Inferior parietal cortex (tissue), 1 donor: ENCODE measurements around the gene LRRFIP2.
"Not testable (repeated sequence)": the region's sequence is repeated elsewhere in the genome, so short reads cannot be mapped to it uniquely, and the experiment has no call there.

Source experiments
- DNase-seq: peaks from one replicate; pipeline ENCODE4 v3.0.0-alpha.2; 2016; ENCODE audit errors: extremely low spot score

The LRRFIP2 gene

DNA sequence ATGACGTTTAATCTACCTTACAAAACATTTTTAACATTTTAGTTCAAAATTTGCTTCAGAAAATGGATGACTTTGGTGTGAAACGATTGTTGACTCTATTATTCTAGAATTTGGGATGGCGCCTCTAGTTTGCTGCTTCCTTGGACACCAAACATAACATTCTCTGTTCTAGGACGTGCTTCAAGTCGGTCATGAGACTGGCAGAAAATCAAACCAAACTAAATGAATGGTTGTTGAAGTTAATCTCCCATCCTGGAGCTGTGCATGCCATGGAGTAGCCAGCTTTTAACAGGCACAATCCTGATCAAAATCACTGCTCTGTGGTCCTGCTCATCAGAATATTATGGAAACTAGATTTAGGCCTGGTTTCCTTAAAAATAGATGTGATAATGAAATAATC lies 9.6 kb upstream of the LRRFIP2 start:
- DNase-seq, result peak; percentile 87

DNA sequence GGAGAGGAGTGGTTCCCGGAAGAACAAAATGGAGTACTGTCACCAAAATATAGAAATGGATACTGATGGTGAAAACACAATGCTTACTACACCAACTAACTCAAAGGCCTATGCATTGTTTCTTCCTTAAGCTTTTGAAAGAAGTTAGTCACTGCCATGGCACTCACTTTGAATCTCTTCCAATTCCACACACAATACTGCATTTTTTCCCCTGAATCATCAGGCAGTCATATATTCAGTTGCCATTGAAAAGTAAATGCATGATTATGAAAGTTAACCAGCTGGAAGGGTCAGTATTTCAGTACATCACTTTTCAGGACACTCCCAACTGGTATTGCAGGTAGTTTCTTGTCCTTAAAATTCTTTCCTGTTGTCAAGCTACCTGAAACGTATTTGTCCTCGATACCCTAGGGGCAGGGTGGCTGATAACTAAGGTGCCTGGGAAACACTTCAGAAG lies 9.0 kb upstream of the LRRFIP2 start:
- DNase-seq, result peak; percentile 63

DNA sequence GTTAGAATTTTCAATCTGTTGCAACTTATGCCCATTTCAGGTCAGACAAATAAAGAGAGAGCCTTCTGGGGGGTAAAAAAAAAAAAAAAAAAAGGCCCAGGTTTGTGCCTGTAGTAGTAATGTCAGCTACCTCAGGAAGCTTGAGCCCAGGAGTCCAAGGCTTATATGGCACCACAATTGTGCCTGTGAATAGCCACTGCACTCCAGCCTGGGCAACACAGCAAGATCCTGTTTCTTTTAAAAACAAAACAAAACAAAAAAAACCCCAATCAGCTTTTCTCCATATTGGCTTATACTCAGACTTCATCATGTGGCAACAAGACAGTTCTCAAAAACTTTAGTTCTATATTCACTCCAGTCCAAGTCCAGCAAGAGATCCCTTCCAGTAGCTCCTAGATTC lies 8.4 kb upstream of the LRRFIP2 start:
- no peak for DNase-seq

DNA sequence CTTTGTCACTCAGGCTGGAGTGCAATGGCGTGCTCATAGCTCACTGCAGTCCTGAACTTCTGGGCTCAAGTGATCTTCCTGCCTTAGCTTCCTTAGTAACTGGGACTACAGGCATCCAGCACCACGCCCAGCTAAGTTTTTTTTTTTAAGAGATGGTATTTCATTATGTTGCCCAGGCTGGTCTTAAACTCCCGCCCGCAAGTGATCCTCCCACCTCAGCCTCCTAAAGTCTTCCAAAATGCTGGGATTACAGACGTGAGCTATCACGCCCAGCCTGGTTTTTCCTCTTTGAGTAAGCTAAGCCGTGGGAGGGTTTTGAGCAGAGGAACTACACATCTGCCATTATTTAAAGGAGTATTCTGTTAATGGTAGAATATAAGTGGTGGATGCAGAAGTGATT lies 7.4 kb upstream of the LRRFIP2 start:
- DNase-seq, result no peak

DNA sequence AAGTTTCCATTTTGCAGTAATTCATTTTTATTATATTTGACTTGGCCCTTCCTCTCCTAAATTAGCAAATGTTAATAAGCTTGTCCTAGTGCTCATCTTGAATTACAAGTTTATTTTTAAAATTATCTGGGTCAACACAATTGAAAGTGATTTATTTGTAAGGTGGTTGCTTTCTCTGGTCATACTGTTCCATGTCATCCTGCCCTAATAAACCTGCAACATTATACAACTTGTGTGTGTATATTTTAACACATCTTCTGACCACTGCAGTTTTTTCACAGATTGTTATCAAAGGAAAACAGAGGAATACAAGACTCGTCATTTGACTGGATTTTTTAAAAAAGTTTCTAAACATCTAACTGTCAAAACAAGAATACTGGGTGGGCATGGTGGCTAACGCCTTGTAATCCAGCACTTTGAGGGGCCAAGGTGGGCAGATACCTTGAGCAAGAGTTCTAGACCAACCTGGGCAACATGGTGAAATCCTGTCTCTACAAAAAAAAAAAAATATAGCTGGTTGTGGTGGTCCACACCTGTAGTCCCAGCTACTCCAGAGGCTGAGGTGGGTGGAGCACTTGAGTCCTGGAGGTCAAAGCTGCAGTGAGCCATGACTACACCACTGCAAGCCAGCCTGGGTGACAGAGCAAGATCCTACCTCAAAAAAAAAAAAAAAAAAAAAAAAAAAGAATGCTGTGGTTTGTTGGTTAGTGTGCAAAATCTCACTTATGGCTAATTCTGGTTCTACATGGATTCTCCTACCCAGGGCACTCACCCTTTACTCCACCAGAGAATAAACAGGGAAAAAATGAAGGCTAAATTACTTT lies 5.0 kb upstream of the LRRFIP2 start:
- DNase-seq, result no peak

DNA sequence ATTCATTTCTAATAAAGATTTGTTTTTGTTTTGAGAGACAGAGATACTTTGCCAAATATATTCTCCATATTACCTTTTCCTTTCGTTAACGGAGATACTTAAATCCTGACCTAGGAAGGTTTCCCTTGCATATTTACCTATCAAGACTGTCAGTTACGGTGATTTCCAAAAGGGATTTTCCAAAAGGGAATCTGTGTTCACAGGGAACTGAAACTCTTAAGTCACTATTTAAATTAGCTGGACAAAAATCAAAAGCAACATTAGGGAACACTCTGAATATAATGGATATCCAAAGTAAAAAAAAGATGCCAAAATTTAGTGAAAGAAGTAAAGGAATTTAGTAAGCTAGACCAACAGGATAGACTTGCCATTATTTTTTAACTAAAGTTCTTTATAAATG lies 576 bp downstream of the LRRFIP2 start:
- DNase-seq, result no peak

DNA sequence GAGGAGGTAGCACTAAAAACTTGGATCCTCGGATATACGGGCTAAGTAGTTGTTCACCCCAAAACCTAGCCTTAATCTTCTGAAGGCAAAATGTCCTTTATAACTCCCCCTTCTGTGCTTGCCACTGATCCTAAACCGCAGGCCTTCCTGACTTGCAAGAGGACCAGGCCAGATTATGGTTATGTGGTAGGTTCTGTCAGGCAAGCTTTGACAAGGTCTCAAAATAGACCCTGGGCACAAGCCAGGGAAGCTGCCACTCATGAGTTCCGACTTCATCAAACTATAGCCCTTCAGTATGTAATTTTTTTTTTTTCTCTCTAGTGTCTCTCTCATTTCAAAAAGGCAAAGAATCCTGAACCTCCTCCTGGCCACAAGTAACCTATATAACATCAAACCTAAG lies 3.2 kb downstream of the LRRFIP2 start:
- no peak for DNase-seq

DNA sequence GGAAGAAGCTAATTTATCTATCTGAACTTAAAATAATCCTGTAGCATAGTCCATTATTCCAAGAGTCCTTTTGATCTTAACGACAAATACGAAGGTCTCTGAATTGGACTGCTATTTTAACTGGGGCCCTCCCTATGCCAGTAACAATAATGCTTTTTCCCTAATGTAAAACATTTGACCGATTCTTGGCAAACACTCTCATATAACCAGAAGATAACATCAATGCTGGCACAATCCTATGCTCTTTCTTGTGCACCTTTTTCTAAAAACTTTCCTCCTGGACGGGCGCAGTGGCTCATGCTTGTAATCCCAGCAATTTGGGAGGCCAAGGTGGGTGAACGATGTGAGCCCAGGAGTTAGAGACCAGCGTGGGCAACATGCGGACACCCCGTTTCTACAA lies 3.9 kb downstream of the LRRFIP2 start:
- DNase-seq, result no peak

DNA sequence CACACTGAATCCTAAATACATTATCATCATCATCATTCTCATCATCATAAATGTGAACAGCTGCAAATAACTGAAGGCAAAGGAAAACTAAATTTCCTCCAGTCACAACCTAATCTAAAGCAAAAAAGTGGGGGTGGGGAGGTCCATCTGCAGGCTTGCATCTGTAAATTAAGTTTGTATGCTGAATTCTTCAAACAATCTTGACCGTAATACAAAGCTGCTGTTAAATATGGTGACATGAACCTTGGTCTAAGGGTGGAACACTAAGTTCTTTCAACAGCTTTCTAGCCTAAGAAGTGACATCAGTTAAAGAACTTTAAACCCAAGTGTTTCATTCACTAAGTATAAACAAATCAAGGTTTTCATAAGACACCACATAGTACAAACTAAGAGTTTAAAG lies 4.3 kb downstream of the LRRFIP2 start:
- no peak for DNase-seq

DNA sequence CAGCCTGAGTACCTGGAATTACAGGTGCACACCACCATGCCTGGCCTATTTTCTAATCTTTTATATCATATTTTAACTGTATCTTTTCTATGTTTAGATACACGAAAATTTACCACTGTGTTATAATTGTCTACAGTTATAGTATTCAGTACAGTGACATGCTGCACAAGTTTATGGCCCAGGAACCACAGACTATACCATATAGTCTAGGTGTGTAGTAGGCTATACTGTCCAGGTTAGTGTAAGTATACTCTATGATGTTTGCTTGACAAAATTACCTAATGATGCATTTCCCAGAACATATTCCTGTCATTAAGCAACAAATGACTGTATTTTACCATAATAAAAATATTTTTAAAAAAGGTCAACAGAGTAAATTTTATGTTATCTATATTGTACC lies 5.5 kb downstream of the LRRFIP2 start:
- no peak for DNase-seq

DNA sequence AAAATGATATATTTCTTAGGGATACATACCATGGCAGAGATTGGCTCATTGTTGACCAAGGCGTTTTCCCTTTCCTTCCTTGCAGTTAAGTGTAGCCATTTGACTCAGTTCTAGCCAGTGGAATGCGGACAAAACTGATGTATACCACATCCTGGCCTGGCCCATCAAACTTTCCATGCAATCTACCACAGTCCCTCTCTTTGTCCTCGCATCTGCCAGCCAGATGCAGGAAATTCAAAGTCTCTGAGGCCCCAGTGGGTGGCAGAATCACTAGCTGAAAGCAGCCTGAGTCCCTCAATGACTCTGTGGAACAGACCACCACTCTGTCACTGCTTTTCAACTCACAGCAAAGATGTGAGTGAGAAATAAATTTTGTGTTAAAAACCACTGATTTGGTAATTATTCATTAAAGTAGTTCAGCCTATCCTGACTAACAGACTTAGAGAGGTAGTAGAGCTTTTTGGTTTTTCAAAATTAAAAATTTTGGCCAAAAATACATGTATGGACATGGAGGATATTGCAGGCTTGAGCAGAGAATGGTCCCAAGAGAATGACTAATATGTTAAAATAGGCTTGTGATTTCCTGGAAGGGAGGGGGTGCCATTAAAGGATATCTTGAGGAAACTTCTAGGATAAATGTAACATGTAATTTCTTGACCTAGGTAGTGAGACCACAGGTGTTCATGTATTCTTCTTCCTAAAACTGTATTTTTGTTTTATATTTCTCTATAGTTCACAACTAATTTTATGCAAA lies 10.9 kb downstream of the LRRFIP2 start:
- no peak for DNase-seq

DNA sequence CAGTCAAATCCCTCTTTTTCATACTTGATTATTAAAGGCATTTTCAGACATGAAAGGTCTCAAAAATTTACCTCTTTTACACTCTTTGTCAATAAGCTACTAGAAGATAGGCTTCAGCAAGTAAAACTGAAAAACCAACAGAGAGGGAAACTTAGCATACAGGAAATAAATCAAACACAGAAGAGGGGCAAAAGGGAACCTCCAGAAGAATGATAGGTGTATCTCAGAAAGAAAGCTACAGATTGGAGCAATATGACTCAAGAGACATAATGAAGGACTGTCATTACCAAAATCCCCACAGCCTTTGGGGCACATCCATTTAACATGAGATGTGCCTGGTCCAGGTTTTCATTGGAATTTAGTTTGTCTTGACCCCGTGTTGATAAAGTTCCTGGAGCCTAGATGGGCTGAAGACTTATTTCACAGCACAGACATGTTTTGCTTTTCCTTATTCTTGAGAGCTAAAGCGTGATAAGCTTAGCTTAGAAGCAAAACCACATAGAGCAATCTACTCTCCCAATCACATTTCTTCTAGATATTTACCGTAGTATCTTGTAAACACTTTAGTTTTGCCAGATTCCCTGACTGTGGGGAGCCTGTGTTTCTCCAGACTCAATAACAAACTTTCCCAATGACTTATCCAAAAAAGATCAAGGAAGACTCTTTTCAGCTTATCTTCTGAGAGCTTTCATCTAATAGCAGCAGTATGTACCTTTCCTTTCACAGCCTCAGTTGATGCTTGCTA lies 11.7 kb downstream of the LRRFIP2 start:
- DNase-seq, result no peak

DNA sequence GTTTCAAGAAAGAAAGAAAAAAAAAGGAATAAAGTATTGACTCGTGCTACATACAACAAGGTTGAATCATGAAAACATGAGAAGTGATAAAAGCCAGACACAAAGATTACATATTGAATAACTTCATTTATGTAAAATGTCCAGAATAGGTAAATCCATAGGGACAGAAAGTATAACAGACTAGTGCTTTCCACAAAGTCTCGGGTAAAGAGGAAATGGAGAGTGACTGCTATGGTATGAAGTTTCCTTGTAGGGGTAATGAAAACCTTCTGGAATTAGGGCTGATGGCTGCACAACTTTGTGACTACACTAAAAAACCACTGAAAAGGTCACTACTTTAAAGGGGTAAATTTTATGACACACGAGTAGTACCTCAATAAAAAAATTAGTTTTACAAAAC lies 13.0 kb downstream of the LRRFIP2 start:
- no peak for DNase-seq

DNA sequence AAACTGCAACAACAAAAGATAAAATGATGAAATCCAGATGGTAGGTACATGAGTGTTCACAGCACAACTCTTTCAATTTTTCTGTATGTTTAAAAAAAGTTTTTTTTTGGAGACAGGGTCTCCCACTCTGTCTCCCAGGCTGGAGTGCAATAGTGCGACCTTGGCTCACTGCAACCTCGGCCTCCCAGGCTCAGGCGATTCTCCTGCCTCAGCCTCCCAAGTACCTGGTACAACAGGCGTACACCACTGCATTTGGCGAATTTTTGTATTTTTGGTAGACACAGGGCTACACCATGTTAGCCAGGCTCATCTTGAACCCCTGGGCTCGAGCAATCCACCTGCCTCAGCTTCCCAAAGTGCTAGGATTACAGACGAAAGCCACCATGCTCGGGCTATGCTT lies 18.6 kb downstream of the LRRFIP2 start:
- DNase-seq, result no peak

DNA sequence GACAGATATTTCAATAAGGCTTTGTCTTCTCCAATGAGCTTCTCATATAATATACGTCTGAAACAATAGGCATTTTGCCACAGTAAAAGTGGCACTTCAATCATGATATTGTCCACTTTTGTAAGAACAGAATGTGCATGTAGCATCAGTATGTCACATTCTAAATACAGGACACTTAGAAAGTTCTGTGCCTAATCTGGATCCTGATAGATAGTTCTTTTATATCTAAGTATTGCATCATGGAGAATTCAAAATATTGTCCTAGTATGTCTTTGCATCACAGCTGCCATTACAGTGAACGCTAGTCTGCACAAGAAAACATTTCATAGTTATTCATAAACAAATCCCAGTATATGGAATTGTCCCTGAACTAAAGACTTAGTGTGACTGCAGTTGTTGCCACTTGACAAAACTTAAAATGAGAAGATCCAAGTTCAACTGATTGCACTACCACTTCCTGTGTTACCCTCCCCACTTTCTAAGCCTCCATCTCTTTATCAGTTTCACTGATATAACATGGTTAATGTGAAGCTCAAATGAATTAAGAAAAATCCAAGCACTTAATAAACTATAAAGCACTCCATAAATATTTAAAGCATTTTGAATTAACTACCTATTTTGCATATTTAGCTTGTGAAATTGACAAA lies 19.6 kb downstream of the LRRFIP2 start:
- no peak for DNase-seq

DNA sequence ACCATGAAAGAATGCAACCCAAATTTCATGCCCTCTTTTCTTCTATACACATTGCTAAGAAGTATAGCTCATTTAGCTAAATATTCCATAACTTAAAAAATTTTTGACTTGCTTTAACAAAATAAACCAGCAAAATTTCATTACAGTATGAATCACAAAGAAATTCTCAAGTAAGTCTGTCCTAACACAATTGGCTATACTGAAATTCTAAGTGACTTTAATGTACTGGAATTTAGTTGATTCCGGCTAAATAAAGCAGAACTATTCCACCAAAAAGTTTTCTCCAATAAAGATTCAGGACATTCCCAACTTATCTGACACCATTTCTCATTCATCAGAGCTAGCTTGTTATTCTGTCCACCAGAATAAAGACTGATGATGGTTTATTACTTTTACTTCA lies 23.8 kb downstream of the LRRFIP2 start:
- no peak for DNase-seq

DNA sequence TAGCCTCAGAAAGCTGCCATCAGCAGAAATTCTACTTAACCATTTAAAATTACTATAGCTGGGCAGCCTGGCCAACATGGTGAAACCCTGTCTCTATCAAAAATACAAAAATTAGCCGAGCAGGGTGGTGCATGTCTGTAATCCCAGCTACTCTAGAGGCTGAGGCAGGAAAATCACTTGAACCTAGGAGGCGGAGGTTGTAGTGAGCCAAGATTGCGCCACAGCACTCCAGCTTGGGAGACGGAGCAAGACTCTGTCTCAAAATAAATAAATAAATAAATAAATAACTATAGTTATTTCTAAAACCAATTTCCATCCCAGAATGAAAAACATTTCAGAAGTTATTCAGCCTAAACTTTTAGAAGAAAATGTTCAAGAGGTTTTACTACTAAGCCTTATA lies 25.1 kb downstream of the LRRFIP2 start:
- DNase-seq, result no peak

DNA sequence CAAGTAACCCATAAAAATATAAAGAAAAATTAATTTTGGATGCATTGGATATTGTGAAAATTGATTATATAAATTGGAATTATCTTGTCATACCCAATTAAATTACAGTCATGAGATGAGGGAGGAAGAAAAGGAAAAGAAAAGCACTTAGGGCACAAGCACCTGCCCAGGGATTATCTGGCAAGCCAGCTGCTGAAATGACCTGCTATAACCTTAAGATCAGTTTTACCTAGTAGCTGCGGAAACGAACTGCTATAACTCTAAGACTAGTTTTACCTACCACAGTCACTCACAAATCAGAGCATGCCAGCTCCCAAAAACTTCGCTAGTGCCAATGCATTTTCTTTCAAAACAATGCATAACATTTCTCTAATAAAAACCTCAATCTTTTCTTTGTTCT lies 26.2 kb downstream of the LRRFIP2 start:
- DNase-seq, result no peak

DNA sequence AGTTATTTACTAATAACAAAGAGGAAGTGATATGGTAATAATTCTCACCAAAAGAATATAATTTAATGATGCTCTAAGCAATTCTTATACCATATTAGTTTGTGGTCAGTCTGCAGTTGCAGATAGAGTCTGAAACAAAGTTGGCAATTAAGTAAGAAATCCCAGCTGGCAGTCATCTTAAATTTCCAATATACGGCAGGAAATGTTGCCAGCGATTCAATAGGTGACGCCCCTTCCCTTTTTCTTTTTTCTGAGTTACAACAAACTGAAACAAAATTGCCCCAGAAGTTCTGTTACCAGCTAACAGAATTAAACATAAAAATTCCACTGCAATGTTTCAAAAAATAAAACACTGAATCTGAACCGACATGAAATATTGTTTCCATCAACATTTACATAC lies 26.7 kb downstream of the LRRFIP2 start:
- DNase-seq, result no peak

DNA sequence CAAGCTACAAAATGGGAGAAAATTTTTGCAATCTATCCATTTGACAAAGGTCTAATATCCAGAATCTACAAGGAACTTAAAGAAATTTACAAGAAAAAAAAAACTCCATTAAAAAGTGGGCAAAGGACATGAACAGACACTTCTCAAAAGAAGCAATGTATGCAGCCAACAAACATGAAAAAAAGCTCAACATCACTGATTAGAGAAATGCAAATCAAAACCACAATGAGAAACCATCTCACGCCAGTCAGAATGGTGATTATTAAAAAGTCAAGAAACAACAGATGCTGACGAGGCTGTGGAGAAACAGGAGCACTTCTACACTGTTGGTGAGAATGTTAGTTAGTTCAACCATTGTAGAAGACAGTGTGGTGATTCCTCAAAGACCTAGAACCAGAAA lies 27.5 kb downstream of the LRRFIP2 start:
- DNase-seq, result not testable (repeated sequence)

DNA sequence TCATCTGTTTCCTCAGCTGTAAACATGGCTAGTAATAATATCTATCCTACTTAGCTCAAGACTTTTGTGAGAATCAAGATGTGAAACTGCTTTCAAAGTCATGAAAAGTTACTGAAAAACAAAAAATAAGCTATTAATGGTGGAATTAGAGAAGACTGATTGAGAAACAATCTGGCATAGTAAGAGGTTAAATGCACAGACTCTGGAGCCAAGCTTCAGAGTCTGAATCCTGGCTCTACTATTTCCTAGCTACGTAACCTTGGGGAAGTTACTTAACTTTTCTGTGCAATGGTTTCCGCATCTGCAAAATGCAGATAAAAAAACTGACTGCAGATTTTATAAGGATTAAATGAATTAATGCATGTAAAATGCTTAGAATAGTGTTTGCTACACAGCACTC lies 28.8 kb downstream of the LRRFIP2 start:
- DNase-seq, result no peak

DNA sequence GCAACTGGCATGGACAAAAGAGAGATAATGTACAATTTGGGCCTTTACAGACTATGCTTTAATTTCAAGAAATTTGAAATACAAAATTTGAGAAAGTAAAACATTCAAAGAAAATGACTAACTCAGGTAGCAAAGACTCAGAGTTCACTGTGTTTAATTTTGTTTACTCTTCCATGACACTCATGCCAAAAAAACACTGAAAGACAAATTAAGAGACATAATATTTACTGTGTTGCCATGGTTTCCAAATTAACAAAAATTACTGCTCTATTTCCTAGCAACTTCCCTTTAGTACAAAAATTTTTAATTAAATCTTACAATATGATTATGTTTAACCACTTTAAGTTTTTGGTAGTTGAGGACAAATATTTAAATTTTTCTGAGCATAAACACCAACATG lies 29.6 kb downstream of the LRRFIP2 start:
- no peak for DNase-seq
